Peyer's patch (tissue), 4 donors: Measurements from ENCODE around the gene ROBO2. TPM values are rescaled to one million over a fixed set of nuclear protein-coding genes. Genes with fewer than 3 reads are reported as not detected.

ENCODE experiments used
- DNase-seq, 3 donors: peaks; one replicate each; pipeline ENCODE4 v3.0.0-alpha.2; 2017 to 2019
- H3K27ac ChIP-seq, 4 donors: fragments of 200-600 bp; sonication (generic); one replicate each; pipeline ENCODE4 v1.5.1; 2016 to 2019
- H3K27me3 ChIP-seq, 2 donors: fragments of 200-600 bp; sonication (generic); one replicate each; pipeline ENCODE4 v1.5.1; 2019
- H3K36me3 ChIP-seq, 3 donors: fragments of 200-600 bp; sonication (generic); one replicate each; pipeline ENCODE4 v1.5.1; 2016 to 2019
- H3K4me1 ChIP-seq, 4 donors: fragments of 200-600 bp; sonication (generic); one replicate each; pipeline ENCODE4 v1.5.1; 2016 to 2019
- H3K4me3 ChIP-seq, 4 donors: fragments of 200-600 bp; sonication (generic); 1 replicate in 3 of 4; 2 replicates in 1 of 4; pipeline ENCODE4 v1.5.1; 2016 to 2019; ENCODE audit warnings: mild to moderate bottlenecking in 1 of 4
- H3K9me3 ChIP-seq, 4 donors: fragments of 200-600 bp; sonication (generic); one replicate each; pipeline ENCODE4 v1.5.1; 2016 to 2019; ENCODE audit warnings: mild to moderate bottlenecking in 1 of 4
- CTCF ChIP-seq, 6 experiments: fragments of 450-650 bp in 4 of 6; fragments of 200-600 bp in 2 of 6; sonication (generic) in 1 of 6; IDR thresholded peaks; one replicate each; pipeline ENCODE4 v1.5.1; 2017 to 2019; ENCODE audit warnings: antibody characterized with exemption in 6 of 6, mild to moderate bottlenecking in 3 of 6, moderate library complexity in 1 of 6
- POLR2A ChIP-seq, 2 donors: fragments of 450-650 bp; IDR thresholded peaks; one replicate each; pipeline ENCODE4 v1.5.1; 2017; ENCODE audit warnings: antibody characterized with exemption in 2 of 2, mild to moderate bottlenecking in 2 of 2, moderate library complexity in 2 of 2
- total RNA-seq, 4 donors: library from RNA; depleted of rRNA; stranded (reverse); fragments of >200 nt; gene quantifications; one replicate each; pipeline ENCODE4 v1.1.0, GENCODE V29; 2016

The ROBO2 gene
- total RNA-seq, 4 donors from 2014 or later: 1.1 to 5.4 (median 3.4) TPM

GRCh38 chr3:77456431-77456830 is 416.5 kb downstream of the ROBO2 start:
- no peaks in the 10 kb centered on the region for H3K27me3 ChIP-seq
- no peak for DNase-seq
- no peaks in the 10 kb centered on the region for H3K36me3 ChIP-seq
- no peaks in the 10 kb centered on the region for H3K4me1 ChIP-seq
- no peak overlapping the region for H3K4me3 ChIP-seq
- no peaks in the 10 kb centered on the region for H3K9me3 ChIP-seq
- no peak overlapping the region for H3K27ac ChIP-seq
- TF ChIP-seq CTCF (IDR thresholded peaks at IDR 0.05) (no peak), POLR2A (IDR thresholded peaks at IDR 0.05) (no peak)

GRCh38 chr3:77456906-77457305 is 417.0 kb downstream of the ROBO2 start:
- DNase-seq: no peak
- no peaks in the 10 kb centered on the region for H3K36me3 ChIP-seq
- no peak overlapping the region for H3K4me3 ChIP-seq
- H3K4me1 ChIP-seq: no peaks in the 10 kb centered on the region
- H3K9me3 ChIP-seq: no peaks in the 10 kb centered on the region
- no peak overlapping the region for H3K27ac ChIP-seq
- no peak for TF ChIP-seq POLR2A (IDR thresholded peaks at IDR 0.05)
- no peak for TF ChIP-seq CTCF (IDR thresholded peaks at IDR 0.05)
- no peaks in the 10 kb centered on the region for H3K27me3 ChIP-seq

- no peak for DNase-seq
- TF ChIP-seq CTCF (IDR thresholded peaks at IDR 0.05) (no peak), POLR2A (IDR thresholded peaks at IDR 0.05) (no peak)
- no peaks in the 10 kb centered on the region for H3K9me3 ChIP-seq
- H3K27ac ChIP-seq: no peak overlapping the region
- H3K36me3 ChIP-seq: no peaks in the 10 kb centered on the region
- H3K27me3 ChIP-seq: no peaks in the 10 kb centered on the region
- no peaks in the 10 kb centered on the region for H3K4me1 ChIP-seq
- no peak overlapping the region for H3K4me3 ChIP-seq
Observed at GRCh38 chr3:77459926-77460325, 420.0 kb downstream of the ROBO2 start.

- no peak overlapping the region for H3K4me3 ChIP-seq
- TF ChIP-seq CTCF (IDR thresholded peaks at IDR 0.05) (no peak), POLR2A (IDR thresholded peaks at IDR 0.05) (no peak)
- H3K27ac ChIP-seq: no peak overlapping the region
- no peaks in the 10 kb centered on the region for H3K27me3 ChIP-seq
- no peaks in the 10 kb centered on the region for H3K4me1 ChIP-seq
- no peak for DNase-seq
- no peaks in the 10 kb centered on the region for H3K36me3 ChIP-seq
- no peaks in the 10 kb centered on the region for H3K9me3 ChIP-seq
Observed at GRCh38 chr3:77460326-77460725, 420.4 kb downstream of the ROBO2 start.

- Histone ChIP-seq H3K9me3 (no peaks in the 10 kb centered on the region), H3K4me3 (no peak overlapping the region), H3K4me1 (no peaks in the 10 kb centered on the region), H3K27me3 (no peaks in the 10 kb centered on the region), H3K27ac (no peak overlapping the region), H3K36me3 (no peaks in the 10 kb centered on the region)
- TF ChIP-seq CTCF (IDR thresholded peaks at IDR 0.05) (no peak), POLR2A (IDR thresholded peaks at IDR 0.05) (no peak)
- no peak for DNase-seq
Observed at GRCh38 chr3:77462951-77463350, 423.1 kb downstream of the ROBO2 start.

- Histone ChIP-seq H3K9me3 (no peaks in the 10 kb centered on the region), H3K4me3 (no peak overlapping the region), H3K27ac (no peak overlapping the region), H3K4me1 (no peaks in the 10 kb centered on the region), H3K27me3 (no peaks in the 10 kb centered on the region), H3K36me3 (no peaks in the 10 kb centered on the region)
- DNase-seq: no peak
- TF ChIP-seq POLR2A (IDR thresholded peaks at IDR 0.05) (no peak), CTCF (IDR thresholded peaks at IDR 0.05) (no peak)
Observed at GRCh38 chr3:77464111-77464688, 424.3 kb downstream of the ROBO2 start.
